CD14-positive monocyte (primary cell): Measurements from ENCODE around the gene HOXB8. TPM values are rescaled to one million over a fixed set of nuclear protein-coding genes. Genes with fewer than 3 reads are reported as not detected.

ENCODE experiments used
- DNase-seq, 3 donors: peaks; one replicate each; pipeline ENCODE4 v3.0.0-alpha.2; 2011 to 2022
- H2AFZ ChIP-seq: 2 replicates; pipeline ENCODE4 v1.6.0; 2012; ENCODE audit warnings: mild to moderate bottlenecking, low read depth, low read length, inconsistent platforms; ENCODE audit not compliant: insufficient read depth, poor library complexity, severe bottlenecking
- H3K27ac ChIP-seq, 2 donors: 1 replicate in 1 of 2; 2 replicates in 1 of 2; pipeline ENCODE4 v1.5.1; 2012 to 2013; ENCODE audit warnings: low read length in 2 of 2, control low read depth in 1 of 2, inconsistent platforms in 1 of 2, low read depth in 1 of 2, mild to moderate bottlenecking in 1 of 2
- H3K27me3 ChIP-seq, 2 donors: one replicate each; pipeline versions ENCODE4 v1.6.0 to v1.6.1; 2011 to 2013; ENCODE audit warnings: low read length in 2 of 2; ENCODE audit not compliant: control insufficient read depth in 2 of 2, insufficient read depth in 2 of 2
- H3K36me3 ChIP-seq, 2 donors: replicated peaks in 1 of 2; 1 replicate in 1 of 2; 2 replicates in 1 of 2; pipeline versions ENCODE4 v1.5.1 to v1.6.1; 2012 to 2013; ENCODE audit warnings: low read length in 2 of 2, control low read depth in 1 of 2, inconsistent platforms in 1 of 2, mild to moderate bottlenecking in 1 of 2; ENCODE audit not compliant: insufficient read depth in 2 of 2, control insufficient read depth in 1 of 2
- H3K4me1 ChIP-seq, 2 donors: 1 replicate in 1 of 2; 2 replicates in 1 of 2; pipeline versions ENCODE4 v1.5.1 to v1.6.1; 2012 to 2013; ENCODE audit warnings: low read length in 2 of 2, control low read depth in 1 of 2, inconsistent platforms in 1 of 2, mild to moderate bottlenecking in 1 of 2, moderate library complexity in 1 of 2; ENCODE audit not compliant: insufficient read depth in 2 of 2, control insufficient read depth in 1 of 2
- H3K4me2 ChIP-seq: replicated peaks from 2 replicates; pipeline ENCODE3; 2012; ENCODE audit warnings: low read length, moderate library complexity, mild to moderate bottlenecking; ENCODE audit not compliant: poor library complexity, severe bottlenecking; ENCODE audit errors: extremely low read depth
- H3K4me3 ChIP-seq, 3 experiments: fragments of 200-600 bp in 1 of 3; sonication (generic) in 1 of 3; replicated peaks in 1 of 3; 1 replicate in 2 of 3; 2 replicates in 1 of 3; pipeline ENCODE4 v1.5.1; 2011 to 2013; ENCODE audit warnings: low read length in 3 of 3, mild to moderate bottlenecking in 3 of 3, control low read depth in 2 of 3, low read depth in 2 of 3, inconsistent platforms in 1 of 3, moderate library complexity in 1 of 3
- H3K79me2 ChIP-seq: 2 replicates; pipeline ENCODE4 v1.6.0; 2012; ENCODE audit warnings: mild to moderate bottlenecking, control low read depth, inconsistent platforms, low read length, moderate library complexity; ENCODE audit not compliant: insufficient read depth
- H3K9ac ChIP-seq: 2 replicates; pipeline ENCODE4 v1.6.0; 2017; ENCODE audit warnings: low read length, mild to moderate bottlenecking; ENCODE audit not compliant: insufficient read depth, poor library complexity, severe bottlenecking
- H3K9me3 ChIP-seq, 2 donors: replicated peaks in 1 of 2; 1 replicate in 1 of 2; 2 replicates in 1 of 2; pipeline versions ENCODE4 v1.5.1 to v1.6.1; 2012 to 2013; ENCODE audit warnings: low read length in 2 of 2, control low read depth in 1 of 2; ENCODE audit not compliant: control insufficient read depth in 1 of 2, insufficient read depth in 1 of 2
- H4K20me1 ChIP-seq: 2 replicates; pipeline ENCODE4 v1.6.0; 2012; ENCODE audit warnings: mild to moderate bottlenecking, low read length, control low read depth, moderate library complexity; ENCODE audit not compliant: insufficient read depth
- H3K27ac Mint-ChIP-seq, 7 donors: one replicate each; pipeline ENCODE4 v1.8.0; 2020; ENCODE audit warnings: mild to moderate bottlenecking in 7 of 7, mixed read lengths in 7 of 7, moderate library complexity in 6 of 7, inconsistent platforms in 2 of 7
- H3K27me3 Mint-ChIP-seq, 3 donors: one replicate each; pipeline ENCODE4 v1.8.0; 2021 to 2022; ENCODE audit warnings: low read depth in 3 of 3, mild to moderate bottlenecking in 3 of 3, mixed read lengths in 3 of 3, moderate library complexity in 3 of 3, inconsistent platforms in 1 of 3
- H3K36me3 Mint-ChIP-seq, 2 donors: one replicate each; pipeline ENCODE4 v1.8.0; 2020; ENCODE audit warnings: mixed read lengths in 2 of 2, inconsistent platforms in 1 of 2, mild to moderate bottlenecking in 1 of 2
- H3K4me1 Mint-ChIP-seq: one replicate; pipeline ENCODE4 v1.8.0; 2020; ENCODE audit warnings: mild to moderate bottlenecking, mixed read lengths
- H3K4me3 Mint-ChIP-seq, 2 donors: one replicate each; pipeline ENCODE4 v1.8.0; 2020; ENCODE audit warnings: mild to moderate bottlenecking in 2 of 2, mixed read lengths in 2 of 2, moderate library complexity in 1 of 2
- H3K9me3 Mint-ChIP-seq, 7 donors: one replicate each; pipeline ENCODE4 v1.8.0; 2020 to 2022; ENCODE audit warnings: mixed read lengths in 7 of 7, mild to moderate bottlenecking in 6 of 7, moderate library complexity in 6 of 7, inconsistent platforms in 2 of 7
- WGBS: methylation state at CpG from one replicate; pipeline ENCODE4 v1.1.5; 2013; ENCODE audit warnings: missing lambda C conversion rate; ENCODE audit not compliant: insufficient coverage; 5-methylcytosine and 5-hydroxymethylcytosine counted together
- intact Hi-C, 2 donors: fragments of 100-400 bp; cut with micrococcal nuclease; formaldehyde crosslinking; loops; one replicate each; pipeline versions ENCODE4 v1.15.0 to v1.15.1; 2023
- polyA plus RNA-seq, 3 donors: library from polyadenylated mRNA; depleted of rRNA in 1 of 3; unstranded in 2 of 3; stranded (reverse) in 1 of 3; fragments of 300-500 nt in 2 of 3; fragments of >200 nt in 1 of 3; fragmentation: Illumina TruSeq in 2 of 3; gene quantifications; 1 replicate in 2 of 3; 2 replicates in 1 of 3; pipeline ENCODE4 v1.2.3, GENCODE V29; 2012 to 2021
- TF ChIP-seq, protein P1 (sequence below): fragments of 200-600 bp; IDR thresholded peaks from one replicate; pipeline ENCODE4 v1.8.0; 2022; ENCODE audit warnings: antibody characterized with exemption, mild to moderate bottlenecking

HOXB8 gene
- polyA plus RNA-seq, 3 donors = not detected

DNA sequence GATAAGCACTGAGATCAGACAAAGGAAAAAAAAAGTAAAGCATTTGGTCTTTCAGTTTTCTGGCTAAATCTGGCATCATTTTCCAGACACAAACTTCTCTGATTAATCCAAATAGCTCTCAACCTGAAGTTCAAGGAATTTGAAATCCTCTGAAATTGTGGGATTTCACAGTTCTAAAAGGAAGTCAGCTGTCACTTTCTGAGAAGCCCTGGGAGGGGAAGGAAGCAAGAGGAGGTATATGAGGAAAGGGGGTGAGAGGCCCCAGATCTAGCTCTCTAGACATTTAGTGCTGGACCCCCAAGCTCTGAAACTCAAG lies 28.6 kb upstream of the HOXB8 start:
- no peak overlapping the region for H3K27ac ChIP-seq
- Mint-ChIP-seq H3K36me3 (peaks cover 0 to 4% of the 10 kb centered on the region in 2 donors), H3K4me1 (peaks cover 17% of the 10 kb centered on the region), H3K27ac (no peak overlapping the region), H3K9me3 (peaks cover 0 to 30% (median 3%) of the 10 kb centered on the region in 7 donors), H3K4me3 (peak overlapping the region in 1 of 2 donors; percentile 69), H3K27me3 (peaks cover 92 to 99% (median 95%) of the 10 kb centered on the region in 3 donors)
- H3K27me3 ChIP-seq = peaks cover 89 to 99% of the 10 kb centered on the region in 2 donors
- no peaks in the 10 kb centered on the region for H4K20me1 ChIP-seq
- no peak overlapping the region for H3K4me2 ChIP-seq
- H3K4me1 ChIP-seq = peaks cover 7 to 18% of the 10 kb centered on the region in 2 donors
- H3K9ac ChIP-seq = no peak overlapping the region
- no peak overlapping the region for H2AFZ ChIP-seq
- no peaks in the 10 kb centered on the region for H3K79me2 ChIP-seq
- no peak for DNase-seq
- H3K4me3 ChIP-seq = no peak overlapping the region
- H3K9me3 ChIP-seq = peaks cover 0 to 25% of the 10 kb centered on the region in 2 donors
- intact Hi-C loops = no loop called here
- no peaks in the 10 kb centered on the region for H3K36me3 ChIP-seq
- TF ChIP-seq, protein P1, sequence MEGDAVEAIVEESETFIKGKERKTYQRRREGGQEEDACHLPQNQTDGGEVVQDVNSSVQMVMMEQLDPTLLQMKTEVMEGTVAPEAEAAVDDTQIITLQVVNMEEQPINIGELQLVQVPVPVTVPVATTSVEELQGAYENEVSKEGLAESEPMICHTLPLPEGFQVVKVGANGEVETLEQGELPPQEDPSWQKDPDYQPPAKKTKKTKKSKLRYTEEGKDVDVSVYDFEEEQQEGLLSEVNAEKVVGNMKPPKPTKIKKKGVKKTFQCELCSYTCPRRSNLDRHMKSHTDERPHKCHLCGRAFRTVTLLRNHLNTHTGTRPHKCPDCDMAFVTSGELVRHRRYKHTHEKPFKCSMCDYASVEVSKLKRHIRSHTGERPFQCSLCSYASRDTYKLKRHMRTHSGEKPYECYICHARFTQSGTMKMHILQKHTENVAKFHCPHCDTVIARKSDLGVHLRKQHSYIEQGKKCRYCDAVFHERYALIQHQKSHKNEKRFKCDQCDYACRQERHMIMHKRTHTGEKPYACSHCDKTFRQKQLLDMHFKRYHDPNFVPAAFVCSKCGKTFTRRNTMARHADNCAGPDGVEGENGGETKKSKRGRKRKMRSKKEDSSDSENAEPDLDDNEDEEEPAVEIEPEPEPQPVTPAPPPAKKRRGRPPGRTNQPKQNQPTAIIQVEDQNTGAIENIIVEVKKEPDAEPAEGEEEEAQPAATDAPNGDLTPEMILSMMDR = no peak

DNA sequence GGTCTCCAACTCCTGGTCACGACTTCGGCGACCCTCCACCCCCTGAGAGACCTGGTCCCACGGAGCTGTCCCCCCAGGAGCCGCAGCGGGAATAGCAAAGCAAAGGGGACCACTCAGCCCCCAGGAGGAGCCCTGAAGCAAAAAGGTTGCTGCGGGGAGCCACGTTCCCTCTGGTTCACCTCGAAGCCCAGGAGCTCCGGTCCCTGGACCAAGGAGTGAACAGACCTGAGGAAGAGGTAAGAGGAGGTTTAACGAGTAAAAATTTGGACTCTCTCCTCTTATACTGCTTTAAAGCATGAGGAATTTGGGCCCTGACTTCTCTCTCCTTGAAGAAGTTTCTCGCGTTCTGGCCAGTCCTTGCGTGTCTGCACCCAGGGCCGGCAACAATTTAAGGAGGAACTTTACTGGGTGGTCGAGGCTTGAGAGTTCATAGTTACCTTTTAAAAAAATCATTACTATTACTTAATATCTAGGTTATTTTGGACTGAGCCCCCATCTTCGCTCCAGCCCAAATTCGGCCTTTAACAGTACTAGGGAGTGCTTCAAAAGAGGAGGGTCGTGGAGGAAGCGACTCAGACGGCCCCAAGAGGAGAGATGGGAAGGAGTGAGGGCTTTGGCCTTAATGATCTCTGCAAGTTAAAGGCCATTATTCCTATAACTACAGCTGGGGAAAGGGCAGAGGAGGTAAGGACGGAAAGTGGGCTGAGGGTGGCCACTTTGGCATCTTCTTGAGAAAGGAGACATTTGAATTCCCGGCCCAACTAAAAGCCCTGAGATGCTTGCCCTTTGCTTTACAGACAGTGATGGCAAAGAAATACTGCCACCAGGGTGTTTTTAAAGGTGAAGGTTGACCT lies 28.0 kb upstream of the HOXB8 start:
- Histone ChIP-seq H3K9me3 (peaks cover 0 to 25% of the 10 kb centered on the region in 2 donors), H3K4me2 (no peak overlapping the region), H3K27me3 (peaks cover 90 to 100% of the 10 kb centered on the region in 2 donors), H2AFZ (no peak overlapping the region), H3K79me2 (no peaks in the 10 kb centered on the region), H4K20me1 (no peaks in the 10 kb centered on the region), H3K4me1 (peaks cover 7 to 18% of the 10 kb centered on the region in 2 donors), H3K4me3 (no peak overlapping the region), H3K9ac (no peak overlapping the region), H3K27ac (no peak overlapping the region), H3K36me3 (no peaks in the 10 kb centered on the region)
- Mint-ChIP-seq H3K27ac (no peak overlapping the region), H3K9me3 (peaks cover 0 to 30% (median 3%) of the 10 kb centered on the region in 7 donors), H3K36me3 (peaks cover 0 to 4% of the 10 kb centered on the region in 2 donors), H3K4me3 (peak overlapping the region in 1 of 2 donors; percentile 76), H3K4me1 (peaks cover 17% of the 10 kb centered on the region), H3K27me3 (peaks cover 92 to 99% (median 95%) of the 10 kb centered on the region in 3 donors)
- TF ChIP-seq, protein P1 = no peak
- no peak for DNase-seq
- intact Hi-C loops = no loop called here
- WGBS = 65% methylated on average over 15 of the region's 23 CpGs
